Smooth muscle cell (in vitro differentiated cells): ENCODE results near the gene TRMT5. TPM values are rescaled to one million over a fixed set of nuclear protein-coding genes. Genes with fewer than 3 reads are reported as not detected.

ENCODE experiments used
- DNase-seq: peaks from one replicate; lab custom pipeline; 2025; ENCODE audit not compliant: unreplicated experiment; lab: John Stamatoyannopoulos, UW
- H2AFZ ChIP-seq: fragments of 200-600 bp; sonication (generic); 2 replicates; pipeline ENCODE4 v1.6.0; 2016; ENCODE audit warnings: antibody characterized with exemption, low read depth, mild to moderate bottlenecking
- H3F3A ChIP-seq: fragments of 200-600 bp; sonication (generic); 2 replicates; pipeline ENCODE4 v1.6.0; 2017; ENCODE audit warnings: antibody characterized with exemption, low read depth
- H3K27ac ChIP-seq: fragments of 200-600 bp; sonication (generic); 2 replicates; pipeline ENCODE4 v1.5.1; 2016; ENCODE audit warnings: low read depth, mild to moderate bottlenecking
- H3K27me3 ChIP-seq: fragments of 200-600 bp; sonication (generic); 2 replicates; pipeline ENCODE4 v1.6.1; 2016; ENCODE audit warnings: low read depth, mild to moderate bottlenecking
- H3K36me3 ChIP-seq: fragments of 200-600 bp; sonication (generic); 2 replicates; pipeline ENCODE4 v1.5.1; 2016; ENCODE audit warnings: low read depth
- H3K4me1 ChIP-seq: fragments of 200-600 bp; sonication (generic); 2 replicates; pipeline ENCODE4 v1.5.1; 2016; ENCODE audit warnings: low read depth
- H3K4me2 ChIP-seq: fragments of 200-600 bp; sonication (generic); 2 replicates; pipeline ENCODE4 v1.6.0; 2016; ENCODE audit warnings: mild to moderate bottlenecking
- H3K4me3 ChIP-seq: fragments of 200-600 bp; sonication (generic); 2 replicates; pipeline ENCODE4 v1.5.1; 2016; ENCODE audit warnings: mild to moderate bottlenecking
- H3K79me2 ChIP-seq: fragments of 200-600 bp; sonication (generic); 2 replicates; pipeline ENCODE4 v1.6.0; 2016; ENCODE audit warnings: low read depth, mild to moderate bottlenecking
- H3K9ac ChIP-seq: fragments of 200-600 bp; sonication (generic); 2 replicates; pipeline ENCODE4 v1.6.0; 2016; ENCODE audit warnings: low read depth
- H3K9me3 ChIP-seq: fragments of 200-600 bp; sonication (generic); replicated peaks from 2 replicates; pipeline ENCODE4 v1.5.1; 2016; ENCODE audit warnings: low read depth
- H4K20me1 ChIP-seq: fragments of 200-600 bp; sonication (generic); 2 replicates; pipeline ENCODE4 v1.6.0; 2016; ENCODE audit warnings: low read depth
- CTCF ChIP-seq: fragments of 200-600 bp; sonication (generic); IDR thresholded peaks from 2 replicates; pipeline ENCODE4 v1.5.1; 2017; ENCODE audit warnings: borderline replicate concordance, mild to moderate bottlenecking, antibody characterized with exemption; ENCODE audit not compliant: insufficient read depth, poor library complexity, severe bottlenecking
- WGBS: methylation state at CpG from one replicate; pipeline ENCODE4 v1.1.7; 2016; ENCODE audit warnings: low lambda C conversion rate; 5-methylcytosine and 5-hydroxymethylcytosine counted together
- polyA plus RNA-seq: library from polyadenylated mRNA; unstranded; fragments of >200 nt; fragmentation: Nextera tagmentation; extraction: Ambion mirVana; gene quantifications from 2 replicates; pipeline ENCODE4 v1.2.1, GENCODE V29; 2016
- total RNA-seq: library from RNA; depleted of rRNA; stranded (reverse); fragments of >200 nt; gene quantifications from 2 replicates; pipeline ENCODE4 v1.2.3, GENCODE V29; 2014

The TRMT5 gene
- total and polyA plus RNA-seq, 2 experiments from 2014 or later = 4.1 to 9.1 TPM

GRCh38 chr14:60943637-60944032 is 37.2 kb downstream of the TRMT5 start:
- H3K27ac ChIP-seq = no peak overlapping the region
- no peak overlapping the region for H3K4me3 ChIP-seq
- H2AFZ ChIP-seq = no peak overlapping the region
- no peaks in the 10 kb centered on the region for H3K27me3 ChIP-seq
- H3K79me2 ChIP-seq = peaks cover 8% of the 10 kb centered on the region
- H3K9ac ChIP-seq = no peak overlapping the region
- no peak overlapping the region for H3K4me2 ChIP-seq
- no peaks in the 10 kb centered on the region for H3F3A ChIP-seq
- no peaks in the 10 kb centered on the region for H3K9me3 ChIP-seq
- no peak for DNase-seq
- H4K20me1 ChIP-seq = no peaks in the 10 kb centered on the region
- TF ChIP-seq CTCF = no peak
- H3K36me3 ChIP-seq = no peaks in the 10 kb centered on the region
- 90% methylated on average over 1 of the region's 1 CpG for WGBS
- H3K4me1 ChIP-seq = no peaks in the 10 kb centered on the region

GRCh38 chr14:60935319-60935718 is 45.6 kb downstream of the TRMT5 start:
- H3K27ac ChIP-seq = no peak overlapping the region
- peaks cover 4% of the 10 kb centered on the region for H3K79me2 ChIP-seq
- H4K20me1 ChIP-seq = no peaks in the 10 kb centered on the region
- no peaks in the 10 kb centered on the region for H3K27me3 ChIP-seq
- no peaks in the 10 kb centered on the region for H3F3A ChIP-seq
- H2AFZ ChIP-seq = no peak overlapping the region
- no peak overlapping the region for H3K4me2 ChIP-seq
- H3K9me3 ChIP-seq = no peaks in the 10 kb centered on the region
- no peaks in the 10 kb centered on the region for H3K4me1 ChIP-seq
- H3K4me3 ChIP-seq = no peak overlapping the region
- H3K9ac ChIP-seq = no peak overlapping the region
- no peaks in the 10 kb centered on the region for H3K36me3 ChIP-seq
- TF ChIP-seq CTCF = no peak
- DNase-seq = no peak

DNA sequence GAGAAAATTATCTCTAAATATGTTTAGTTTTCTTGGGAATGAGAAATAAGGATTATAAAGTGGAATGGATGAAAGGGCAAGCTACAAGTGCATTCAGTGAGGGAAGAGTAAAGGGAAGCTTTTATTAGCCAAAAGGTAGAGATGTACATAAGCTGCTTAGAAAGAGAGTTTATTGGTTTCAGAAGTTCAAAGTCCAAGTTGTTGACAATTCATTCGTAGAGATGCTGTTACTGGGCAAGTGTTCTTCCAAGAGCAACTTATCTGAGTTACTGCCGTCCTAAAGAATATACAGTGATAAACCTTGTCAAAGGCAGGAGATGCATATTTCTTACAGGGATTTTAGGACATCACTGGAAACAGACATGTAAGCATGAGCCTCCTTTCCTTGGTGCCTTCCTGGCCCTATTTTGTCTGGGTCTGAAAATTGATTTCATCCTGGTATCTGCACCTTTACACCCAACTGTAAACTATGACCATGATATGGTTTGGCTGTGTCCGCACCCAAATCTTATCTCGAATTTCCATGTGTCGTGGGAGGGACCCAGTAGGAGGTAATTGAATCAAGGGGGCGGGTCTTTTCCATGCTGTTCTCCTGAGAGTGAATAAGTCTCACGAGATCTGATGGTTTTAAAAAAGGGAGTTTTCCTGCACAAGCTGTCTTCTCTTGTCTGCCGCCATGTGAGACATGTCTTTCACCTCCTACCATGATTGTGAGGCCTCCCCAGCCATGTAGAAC is 46.8 kb downstream of the TRMT5 start:
- Histone ChIP-seq H3K9me3 (no peaks in the 10 kb centered on the region), H3K79me2 (peaks cover 4% of the 10 kb centered on the region), H3K27ac (no peak overlapping the region), H2AFZ (no peak overlapping the region), H3F3A (no peaks in the 10 kb centered on the region), H3K4me2 (no peak overlapping the region), H3K4me1 (no peaks in the 10 kb centered on the region), H3K9ac (no peak overlapping the region), H3K4me3 (no peak overlapping the region), H4K20me1 (peaks cover 4% of the 10 kb centered on the region), H3K36me3 (no peaks in the 10 kb centered on the region), H3K27me3 (no peaks in the 10 kb centered on the region)
- no peak for DNase-seq
- 93% methylated on average over 8 of the region's 8 CpGs for WGBS
- TF ChIP-seq CTCF = no peak

DNA sequence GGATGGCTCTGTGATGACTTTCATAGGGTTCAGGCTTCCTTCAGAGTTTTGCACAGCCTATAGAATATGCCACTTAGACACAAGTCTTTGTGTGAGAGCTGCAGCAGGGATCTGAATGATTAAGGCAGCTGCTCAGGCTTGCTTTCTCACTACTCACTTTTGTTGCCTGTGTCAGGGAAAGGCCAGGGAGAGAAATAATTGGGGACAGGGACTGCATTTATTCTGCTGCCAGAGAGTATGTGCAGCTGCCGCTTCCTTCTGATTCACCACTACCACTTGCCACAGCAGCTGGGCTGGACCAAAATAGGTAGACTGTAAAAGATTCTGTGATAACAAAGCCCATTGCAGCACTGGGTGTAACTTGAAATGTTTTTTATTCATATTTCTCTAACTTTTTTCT is 49.7 kb downstream of the TRMT5 start:
- no peak overlapping the region for H3K4me2 ChIP-seq
- H2AFZ ChIP-seq = no peak overlapping the region
- no peak for TF ChIP-seq CTCF
- no peak overlapping the region for H3K4me3 ChIP-seq
- H3K36me3 ChIP-seq = no peaks in the 10 kb centered on the region
- no peaks in the 10 kb centered on the region for H3K79me2 ChIP-seq
- no peak overlapping the region for H3K9ac ChIP-seq
- H3K27me3 ChIP-seq = no peaks in the 10 kb centered on the region
- H4K20me1 ChIP-seq = peaks cover 4% of the 10 kb centered on the region
- no peaks in the 10 kb centered on the region for H3F3A ChIP-seq
- WGBS = 95% methylated on average over 1 of the region's 1 CpG
- DNase-seq = no peak
- H3K9me3 ChIP-seq = no peaks in the 10 kb centered on the region
- H3K4me1 ChIP-seq = no peaks in the 10 kb centered on the region
- H3K27ac ChIP-seq = no peak overlapping the region
